ENCODE measurements around the gene LRP2. TPM values are rescaled to one million over a fixed set of nuclear protein-coding genes. Genes with fewer than 3 reads are reported as not detected.

LRP2 gene
- total and polyA plus RNA-seq, 10 of the 15 experiments (the other 5 are each of a cell fraction or from before 2014, with no cell fraction given): 0.01 to 0.19 (median 0.06) TPM; not detected in 5

GRCh38 chr2:169210917-169211316 lies 151.4 kb downstream of the LRP2 start (continued):
- no peak for TF ChIP-seq MLLT1 (IDR thresholded peaks at IDR 0.05)
- TF ChIP-seq TCF3 (IDR thresholded peaks at IDR 0.05; ENCODE audit: borderline replicate concordance, insufficient read depth, low read depth, low read length): no peak
- TF ChIP-seq E2F8 (IDR thresholded peaks at IDR 0.05; ENCODE audit: low read depth, partially characterized antibody): no peak

GRCh38 chr2:169208026-169208425 lies 154.3 kb downstream of the LRP2 start:
- CTCF ChIA-PET: interaction anchor here (1.2 kb wide), 1 partner anchor 14 kb away, joined by 3 read pairs; no protein-coding TSS in a partner anchor
- no peaks in the 10 kb centered on the region; a peak in 1 of 4 replicates for H3K27me3 ChIP-seq (replicated peaks in 1 of 2; ENCODE audit: control insufficient read depth in 2 of 2, insufficient read depth in 2 of 2, low read length in 1 of 2)
- no peak overlapping the region for H3K4me2 ChIP-seq (ENCODE audit: control insufficient read depth, insufficient read depth)
- DNase-seq (ENCODE audit: low read depth, low spot score) (no peak), FAIRE-seq (no peak), ATAC-seq (no peak)
- H3K9ac ChIP-seq (ENCODE audit: control insufficient read depth, insufficient read depth, low read length): no peak overlapping the region
- in situ Hi-C loops (cut with MboI): no loop called here
- no peaks in the 10 kb centered on the region for H3K79me2 ChIP-seq (ENCODE audit: control insufficient read depth, insufficient read depth, low read length)
- RAD21 ChIA-PET (ENCODE audit: unreplicated experiment): no interaction called here
- no peak overlapping the region for H3K4me3 ChIP-seq
- BruUV-seq (replicated peaks): no TSS peak
- H3K36me3 ChIP-seq (ENCODE audit: control insufficient read depth in 2 of 2, insufficient read depth in 2 of 2, low read length in 1 of 2): no peaks in the 10 kb centered on the region
- intact Hi-C loops (cut with micrococcal nuclease; ENCODE audit: unreplicated experiment): no loop called here
- H2AFZ ChIP-seq (ENCODE audit: control insufficient read depth, low read depth, low read length): no peak overlapping the region
- H3K9me3 ChIP-seq (replicated peaks; ENCODE audit: control insufficient read depth, insufficient read depth, low read length): no peaks in the 10 kb centered on the region
- SMC1A ChIA-PET (ENCODE audit: uncharacterized antibody, unreplicated experiment): interaction anchor here (0.8 kb wide), 1 partner anchor 18 kb away, joined by 3 read pairs; no protein-coding TSS in a partner anchor
- H4K20me1 ChIP-seq (ENCODE audit: control insufficient read depth, insufficient read depth): no peaks in the 10 kb centered on the region
- WGBS (ENCODE audit: insufficient coverage, insufficient replicate concordance, low lambda C conversion rate, missing lambda C conversion rate): 49% methylated on average over 3 of the region's 3 CpGs
- no peak overlapping the region for H3K27ac ChIP-seq (ENCODE audit: control insufficient read depth, insufficient read depth)
- no peak for TF ChIP-seq ELK1 (IDR thresholded peaks at IDR 0.05; ENCODE audit: low read depth, low read length)
- 0 out of 2 replicates have a peak, but pooled peaks have one; percentile 17 for TF ChIP-seq ZBTB40 (IDR thresholded peaks at IDR 0.05; ENCODE audit: borderline replicate concordance)
- POLR2A ChIA-PET: no interaction called here
- H3K4me1 ChIP-seq (ENCODE audit: control insufficient read depth, insufficient read depth, low read length): no peaks in the 10 kb centered on the region

Data from GM12878 (cell line).